Neural cell (in vitro differentiated cells): Measurements from ENCODE around the gene CCL26. TPM values are rescaled to one million over a fixed set of nuclear protein-coding genes. Genes with fewer than 3 reads are reported as not detected.

Source experiments
- H2AFZ ChIP-seq: fragments of 200-600, 300-800 bp; sonication (generic), shearing (Covaris generic); 2 replicates; pipeline ENCODE4 v1.6.0; 2014; ENCODE audit warnings: low read depth, mild to moderate bottlenecking, antibody characterized with exemption, low read length, moderate library complexity
- H3F3A ChIP-seq: fragments of 200-600 bp; shearing (Covaris generic); 2 replicates; pipeline ENCODE4 v1.6.1; 2016; ENCODE audit warnings: mild to moderate bottlenecking, moderate library complexity, mixed read lengths, antibody characterized with exemption, low read length; ENCODE audit not compliant: insufficient read depth, poor library complexity, severe bottlenecking
- H3K27ac ChIP-seq: fragments of 200-600, 300-800 bp; sonication (generic), shearing (Covaris generic); 2 replicates; pipeline ENCODE4 v1.5.1; 2014; ENCODE audit warnings: mild to moderate bottlenecking, low read length, moderate library complexity
- H3K27me3 ChIP-seq: fragments of 300-800, 200-600 bp; sonication (generic), shearing (Covaris generic); 2 replicates; pipeline ENCODE4 v1.6.0; 2014; ENCODE audit warnings: mild to moderate bottlenecking, low read depth, low read length, moderate library complexity; ENCODE audit not compliant: insufficient read depth
- H3K36me3 ChIP-seq: fragments of 300-800, 200-600 bp; sonication (generic), shearing (Covaris generic); 2 replicates; pipeline ENCODE4 v1.5.1; 2014; ENCODE audit warnings: mild to moderate bottlenecking, antibody characterized with exemption, low read length, moderate library complexity; ENCODE audit not compliant: insufficient read depth
- H3K4me2 ChIP-seq: fragments of 300-800, 200-600 bp; sonication (generic), shearing (Covaris generic); 2 replicates; pipeline ENCODE4 v1.6.0; 2014; ENCODE audit warnings: mild to moderate bottlenecking, low read length
- H3K4me3 ChIP-seq: fragments of 300-800, 200-600 bp; sonication (generic), shearing (Covaris generic); 2 replicates; pipeline ENCODE4 v1.5.1; 2014; ENCODE audit warnings: mild to moderate bottlenecking, low read length, moderate library complexity
- H3K79me2 ChIP-seq: fragments of 200-600 bp; shearing (Covaris generic); replicated peaks from 2 replicates; pipeline ENCODE4 v1.6.0; 2014; ENCODE audit warnings: mild to moderate bottlenecking, low read length, moderate library complexity; ENCODE audit not compliant: insufficient read depth
- H3K9ac ChIP-seq: fragments of 300-800, 200-600 bp; sonication (generic), shearing (Covaris generic); 2 replicates; pipeline ENCODE4 v1.6.1; 2016; ENCODE audit warnings: mild to moderate bottlenecking, low read length, mixed read lengths
- H3K9me2 ChIP-seq: fragments of 200-600 bp; shearing (Covaris generic); 2 replicates; pipeline ENCODE4 v1.6.1; 2016; ENCODE audit warnings: mild to moderate bottlenecking, low read length, mixed read lengths; ENCODE audit not compliant: insufficient read depth
- H3K9me3 ChIP-seq: fragments of 200-600, 300-800 bp; sonication (generic), shearing (Covaris generic); 2 replicates; pipeline ENCODE4 v1.6.1; 2016; ENCODE audit warnings: mild to moderate bottlenecking, mixed run types, low read length, moderate library complexity, mixed read lengths
- H4K20me1 ChIP-seq: fragments of 200-600 bp; shearing (Covaris generic); 2 replicates; pipeline ENCODE4 v1.6.1; 2016; ENCODE audit warnings: mild to moderate bottlenecking, mixed run types; ENCODE audit not compliant: insufficient read depth
- CTCF ChIP-seq: fragments of 450-650 bp; IDR thresholded peaks from 2 replicates; pipeline ENCODE4 v1.5.1; 2014; ENCODE audit warnings: antibody characterized with exemption, mild to moderate bottlenecking, moderate library complexity; ENCODE audit not compliant: poor library complexity, severe bottlenecking
- EP300 ChIP-seq: fragments of 450-650 bp; conservative IDR thresholded peaks from 2 replicates; pipeline ENCODE4 v1.6.1; 2014; ENCODE audit warnings: antibody characterized with exemption, mild to moderate bottlenecking, moderate library complexity; ENCODE audit not compliant: poor library complexity, severe bottlenecking
- EZH2 ChIP-seq: fragments of 200-600, 300-800 bp; shearing (Covaris generic), sonication (generic); IDR thresholded peaks from 2 replicates; pipeline ENCODE4 v1.6.1; 2014; ENCODE audit warnings: antibody characterized with exemption, low read length, borderline replicate concordance, mild to moderate bottlenecking; ENCODE audit not compliant: insufficient read depth, poor library complexity, severe bottlenecking
- MXI1 ChIP-seq: fragments of 450-650 bp; conservative IDR thresholded peaks from 2 replicates; pipeline ENCODE4 v1.6.1; 2014; ENCODE audit warnings: antibody characterized with exemption, mild to moderate bottlenecking; ENCODE audit not compliant: poor library complexity, severe bottlenecking
- POLR2AphosphoS5 ChIP-seq: IDR thresholded peaks from 2 replicates; pipeline ENCODE4 v1.6.1; 2012
- RAD21 ChIP-seq: fragments of 450-650 bp; conservative IDR thresholded peaks from 2 replicates; pipeline ENCODE4 v1.6.1; 2014; ENCODE audit warnings: antibody characterized with exemption, mild to moderate bottlenecking, moderate library complexity
- SMC3 ChIP-seq: fragments of 450-650 bp; conservative IDR thresholded peaks from 2 replicates; pipeline ENCODE4 v1.6.1; 2014; ENCODE audit warnings: antibody characterized with exemption, mild to moderate bottlenecking, moderate library complexity; ENCODE audit not compliant: poor library complexity
- TAF1 ChIP-seq: IDR thresholded peaks from 2 replicates; pipeline ENCODE4 v1.6.1; 2012; ENCODE audit warnings: low read depth
- polyA plus RNA-seq: library from polyadenylated mRNA; depleted of rRNA; stranded (reverse); fragments of >200 nt; gene quantifications from 2 replicates; pipeline ENCODE4 v1.2.3, GENCODE V29; 2014
- TF ChIP-seq, protein P1 (sequence below): IDR thresholded peaks from 2 replicates; pipeline ENCODE4 v1.6.1; 2012; ENCODE audit warnings: borderline replicate concordance

CCL26 gene
- polyA plus RNA-seq, 1 donor from 2014 or later, result not detected

GRCh38 chr7:75732764-75733630, 39.0 kb downstream of the CCL26 start:
- Histone ChIP-seq H3K9me3 (no peaks in the 10 kb centered on the region), H4K20me1 (no peaks in the 10 kb centered on the region), H3K27me3 (no peaks in the 10 kb centered on the region), H3K4me3 (no peak overlapping the region), H3K4me2 (no peak overlapping the region), H3K27ac (no peak overlapping the region), H3K9ac (no peak overlapping the region), H2AFZ (no peak overlapping the region), H3F3A (no peaks in the 10 kb centered on the region), H3K79me2 (no peaks in the 10 kb centered on the region), H3K36me3 (no peaks in the 10 kb centered on the region), H3K9me2 (no peaks in the 10 kb centered on the region)
- TF ChIP-seq EP300 (no peak), SMC3 (no peak), TAF1 (no peak), MXI1 (no peak), POLR2AphosphoS5 (no peak), RAD21 (no peak), EZH2 (no peak), CTCF (no peak)
- TF ChIP-seq, protein P1, sequence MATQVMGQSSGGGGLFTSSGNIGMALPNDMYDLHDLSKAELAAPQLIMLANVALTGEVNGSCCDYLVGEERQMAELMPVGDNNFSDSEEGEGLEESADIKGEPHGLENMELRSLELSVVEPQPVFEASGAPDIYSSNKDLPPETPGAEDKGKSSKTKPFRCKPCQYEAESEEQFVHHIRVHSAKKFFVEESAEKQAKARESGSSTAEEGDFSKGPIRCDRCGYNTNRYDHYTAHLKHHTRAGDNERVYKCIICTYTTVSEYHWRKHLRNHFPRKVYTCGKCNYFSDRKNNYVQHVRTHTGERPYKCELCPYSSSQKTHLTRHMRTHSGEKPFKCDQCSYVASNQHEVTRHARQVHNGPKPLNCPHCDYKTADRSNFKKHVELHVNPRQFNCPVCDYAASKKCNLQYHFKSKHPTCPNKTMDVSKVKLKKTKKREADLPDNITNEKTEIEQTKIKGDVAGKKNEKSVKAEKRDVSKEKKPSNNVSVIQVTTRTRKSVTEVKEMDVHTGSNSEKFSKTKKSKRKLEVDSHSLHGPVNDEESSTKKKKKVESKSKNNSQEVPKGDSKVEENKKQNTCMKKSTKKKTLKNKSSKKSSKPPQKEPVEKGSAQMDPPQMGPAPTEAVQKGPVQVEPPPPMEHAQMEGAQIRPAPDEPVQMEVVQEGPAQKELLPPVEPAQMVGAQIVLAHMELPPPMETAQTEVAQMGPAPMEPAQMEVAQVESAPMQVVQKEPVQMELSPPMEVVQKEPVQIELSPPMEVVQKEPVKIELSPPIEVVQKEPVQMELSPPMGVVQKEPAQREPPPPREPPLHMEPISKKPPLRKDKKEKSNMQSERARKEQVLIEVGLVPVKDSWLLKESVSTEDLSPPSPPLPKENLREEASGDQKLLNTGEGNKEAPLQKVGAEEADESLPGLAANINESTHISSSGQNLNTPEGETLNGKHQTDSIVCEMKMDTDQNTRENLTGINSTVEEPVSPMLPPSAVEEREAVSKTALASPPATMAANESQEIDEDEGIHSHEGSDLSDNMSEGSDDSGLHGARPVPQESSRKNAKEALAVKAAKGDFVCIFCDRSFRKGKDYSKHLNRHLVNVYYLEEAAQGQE, result no peak

GRCh38 chr7:75732016-75732521, 39.9 kb downstream of the CCL26 start:
- no peak overlapping the region for H3K4me2 ChIP-seq
- H3K36me3 ChIP-seq, result no peaks in the 10 kb centered on the region
- H3K27ac ChIP-seq, result no peak overlapping the region
- H3K79me2 ChIP-seq, result no peaks in the 10 kb centered on the region
- no peaks in the 10 kb centered on the region for H3K27me3 ChIP-seq
- TF ChIP-seq RAD21 (no peak), MXI1 (no peak), EZH2 (no peak), POLR2AphosphoS5 (no peak), EP300 (no peak), SMC3 (no peak), CTCF (no peak), TAF1 (no peak)
- TF ChIP-seq, protein P1, result no peak
- H3K9me2 ChIP-seq, result no peaks in the 10 kb centered on the region
- H3K9ac ChIP-seq, result no peak overlapping the region
- H3K4me3 ChIP-seq, result no peak overlapping the region
- no peak overlapping the region for H2AFZ ChIP-seq
- H3K9me3 ChIP-seq, result no peaks in the 10 kb centered on the region
- no peaks in the 10 kb centered on the region for H4K20me1 ChIP-seq
- H3F3A ChIP-seq, result no peaks in the 10 kb centered on the region
